Adrenal gland (tissue), 12 donors: ENCODE results near the gene SHISA5. TPM values are rescaled to one million over a fixed set of nuclear protein-coding genes. Genes with fewer than 3 reads are reported as not detected.
"Not testable (repeated sequence)": the region's sequence is repeated elsewhere in the genome, so short reads cannot be mapped to it uniquely, and the experiment has no call there.

Source experiments
- DNase-seq, 7 donors: peaks; one replicate each; pipeline ENCODE4 v3.0.0-alpha.2; 2019 to 2020
- H3K27ac ChIP-seq, 5 donors: fragments of 200-600 bp; sonication (generic) in 4 of 5; 1 replicate in 3 of 5; 2 replicates in 2 of 5; pipeline versions ENCODE4 v1.5.1 to v1.8.0; 2016 to 2020; ENCODE audit warnings: mild to moderate bottlenecking in 1 of 5
- H3K27me3 ChIP-seq: fragments of 200-600 bp; 2 replicates; pipeline ENCODE4 v1.8.0; 2021
- H3K36me3 ChIP-seq, 2 donors: fragments of 200-600 bp; replicated peaks in 1 of 2; 1 replicate in 1 of 2; 2 replicates in 1 of 2; pipeline versions ENCODE4 v1.5.1 to v1.8.0; 2018 to 2022
- H3K4me1 ChIP-seq, 2 donors: fragments of 200-600 bp; replicated peaks in 1 of 2; 1 replicate in 1 of 2; 2 replicates in 1 of 2; pipeline versions ENCODE4 v1.5.1 to v1.8.0; 2018 to 2021
- H3K4me3 ChIP-seq, 4 donors: fragments of 200-600 bp; sonication (generic) in 3 of 4; one replicate each; pipeline ENCODE4 v1.5.1; 2016 to 2018
- H3K9me3 ChIP-seq, 3 donors: fragments of 200-600 bp; sonication (generic) in 1 of 3; replicated peaks in 1 of 3; 1 replicate in 2 of 3; 2 replicates in 1 of 3; pipeline versions ENCODE4 v1.5.1 to v1.8.0; 2016 to 2021
- CTCF ChIP-seq, 6 experiments: fragments of 450-650 bp in 4 of 6; fragments of 200-600 bp in 2 of 6; sonication (generic) in 1 of 6; IDR thresholded peaks; 1 replicate in 5 of 6; 2 replicates in 1 of 6; pipeline versions ENCODE4 v1.5.1 to v1.8.0; 2016 to 2021; ENCODE audit warnings: antibody characterized with exemption in 6 of 6, mild to moderate bottlenecking in 2 of 6, moderate library complexity in 1 of 6
- POLR2A ChIP-seq, 2 donors: fragments of 450-650 bp; IDR thresholded peaks; one replicate each; pipeline ENCODE4 v1.6.1; 2017; ENCODE audit warnings: antibody characterized with exemption in 2 of 2, mild to moderate bottlenecking in 2 of 2, moderate library complexity in 1 of 2
- WGBS, 4 donors: extraction: QIAGEN DNeasy Blood & Tissue Kit in 2 of 4; methylation state at CpG; one replicate each; pipeline versions ENCODE4 v1.1.5 to v1.1.7; 2013 to 2017; 5-methylcytosine and 5-hydroxymethylcytosine counted together
- intact Hi-C, 2 donors: fragments of 100-400 bp; cut with DNase I; formaldehyde crosslinking; loops; one replicate each; pipeline versions ENCODE4 v1.14.1 to v1.15.0; 2022 to 2023
- polyA plus RNA-seq, 3 donors: library from polyadenylated mRNA; stranded (reverse); fragments of 200-250 nt in 2 of 3; fragments of 350-450 nt in 1 of 3; fragmentation: Illumina TruSeq in 1 of 3; extraction: RNeasy Lipid Tissue Mini Kit (QIAGEN cat#74804) in 1 of 3; gene quantifications; one replicate each; pipeline ENCODE4 v1.2.3, GENCODE V29; 2013 to 2014
- total RNA-seq, 9 donors: library from RNA; depleted of rRNA in 4 of 9; stranded (reverse); fragments of >200 nt in 4 of 9; fragments of 120-200 nt in 1 of 9; fragmentation: NEBNext Ultra II Directional in 1 of 9; extraction: Animal tissue kit (Norgen Biotek cat#: 25700) in 1 of 9; gene quantifications; one replicate each; pipeline versions ENCODE4 v1.1.0 to v1.2.4, GENCODE V29; 2013 to 2023
- donor health status: healthy with polysubstance abuse.
- donor health status: Bipolar disorder and iron deficiency.
- donor health status: DM: yes; HTN: yes; CAD: no.
- donor health status: DM: no; HTN: no; CAD: no.
- donor health status: DM: no; HTN: no; CAD: no.
- donor health status: DM: yes; HTN: yes; CAD: no.

Gene SHISA5
- total and polyA plus RNA-seq, 12 donors = 77.2 to 167 (median 128) TPM

GRCh38 chr3:48463703-48464102 lies 40.3 kb downstream of the SHISA5 start:
- H3K27ac ChIP-seq = no peak overlapping the region
- 78 to 86% (median 79%) methylated on average over 2 to 9 of the region's 9 CpGs for WGBS, 4 donors

GRCh38 chr3:48461767-48462166 lies 42.2 kb downstream of the SHISA5 start:
- intact Hi-C loops = loop anchor here in 1 of 2 donors (5.0 kb wide), 1 partner anchor 91 kb away; no protein-coding TSS in a partner anchor
- Histone ChIP-seq H3K36me3 (peaks cover 0 to 57% of the 10 kb centered on the region in 2 donors), H3K4me1 (peaks cover 14 to 15% of the 10 kb centered on the region in 2 donors)
- not testable (repeated sequence) for DNase-seq, H3K27me3 ChIP-seq, H3K4me3 ChIP-seq, H3K9me3 ChIP-seq, H3K27ac ChIP-seq
- 91 to 98% (median 93%) methylated on average over 7 of the region's 7 CpGs for WGBS, 4 donors

More at GRCh38 chr3:48463703-48464102, 40.3 kb downstream of the SHISA5 start:
- intact Hi-C loops = loop anchor here (2.0 to 5.0 kb wide), 2 partner anchors 85 to 89 kb away; no protein-coding TSS in a partner anchor
- Histone ChIP-seq H3K9me3 (no peaks in the 10 kb centered on the region), H3K4me3 (no peak overlapping the region), H3K36me3 (peaks cover 0 to 54% of the 10 kb centered on the region in 2 donors), H3K27me3 (no peaks in the 10 kb centered on the region), H3K4me1 (peaks cover 27 to 33% of the 10 kb centered on the region in 2 donors)
- peak in 1 of 7 donors; percentile 24 for DNase-seq
- no peak for TF ChIP-seq POLR2A (IDR thresholded peaks at IDR 0.05)
- TF ChIP-seq CTCF (IDR thresholded peaks at IDR 0.05) = no peak

GRCh38 chr3:48460517-48460902 lies 43.5 kb downstream of the SHISA5 start:
- no peak overlapping the region for H3K27ac ChIP-seq
- H3K4me3 ChIP-seq = no peak overlapping the region
- WGBS, 4 donors = 82 to 97% (median 93%) methylated on average over 3 of the region's 3 CpGs
- peaks cover 0 to 66% of the 10 kb centered on the region in 2 donors for H3K36me3 ChIP-seq
- no peaks in the 10 kb centered on the region for H3K27me3 ChIP-seq
- TF ChIP-seq POLR2A (IDR thresholded peaks at IDR 0.05) (no peak), CTCF (IDR thresholded peaks at IDR 0.05) (no peak)
- peaks cover 5 to 8% of the 10 kb centered on the region in 2 donors for H3K4me1 ChIP-seq
- no peak for DNase-seq
- intact Hi-C loops = loop anchor here in 1 of 2 donors (5.0 kb wide), 1 partner anchor 92 kb away; no protein-coding TSS in a partner anchor
- H3K9me3 ChIP-seq = no peaks in the 10 kb centered on the region

- intact Hi-C loops = loop anchor here in 1 of 2 donors (5.0 kb wide), 1 partner anchor 92 kb away; no protein-coding TSS in a partner anchor
- H3K36me3 ChIP-seq = peaks cover 0 to 71% of the 10 kb centered on the region in 2 donors
- peaks cover under 1 to 3% of the 10 kb centered on the region in 2 donors for H3K4me1 ChIP-seq
- 84 to 90% (median 88%) methylated on average over 3 to 7 of the region's 7 CpGs for WGBS, 4 donors
- H3K9me3 ChIP-seq = no peaks in the 10 kb centered on the region
- no peak overlapping the region for H3K27ac ChIP-seq
- no peak for TF ChIP-seq POLR2A (IDR thresholded peaks at IDR 0.05)
- TF ChIP-seq CTCF (IDR thresholded peaks at IDR 0.05) = no peak
- no peaks in the 10 kb centered on the region for H3K27me3 ChIP-seq
- no peak for DNase-seq
- H3K4me3 ChIP-seq = no peak overlapping the region
Measured at GRCh38 chr3:48459773-48460516, 44.0 kb downstream of the SHISA5 start.
